Activated gamma-delta T cell treated with anti-CD3 and anti-CD28 coated beads, Interleukin-2, amount 50 U/mL, for 16 hours (primary cell): ENCODE data around the gene SLC32A1.

ENCODE experiments used
- DNase-seq: peaks from one replicate; pipeline ENCODE4 v3.0.0-alpha.2; 2020; ENCODE audit warnings: low read depth

The SLC32A1 gene

DNA sequence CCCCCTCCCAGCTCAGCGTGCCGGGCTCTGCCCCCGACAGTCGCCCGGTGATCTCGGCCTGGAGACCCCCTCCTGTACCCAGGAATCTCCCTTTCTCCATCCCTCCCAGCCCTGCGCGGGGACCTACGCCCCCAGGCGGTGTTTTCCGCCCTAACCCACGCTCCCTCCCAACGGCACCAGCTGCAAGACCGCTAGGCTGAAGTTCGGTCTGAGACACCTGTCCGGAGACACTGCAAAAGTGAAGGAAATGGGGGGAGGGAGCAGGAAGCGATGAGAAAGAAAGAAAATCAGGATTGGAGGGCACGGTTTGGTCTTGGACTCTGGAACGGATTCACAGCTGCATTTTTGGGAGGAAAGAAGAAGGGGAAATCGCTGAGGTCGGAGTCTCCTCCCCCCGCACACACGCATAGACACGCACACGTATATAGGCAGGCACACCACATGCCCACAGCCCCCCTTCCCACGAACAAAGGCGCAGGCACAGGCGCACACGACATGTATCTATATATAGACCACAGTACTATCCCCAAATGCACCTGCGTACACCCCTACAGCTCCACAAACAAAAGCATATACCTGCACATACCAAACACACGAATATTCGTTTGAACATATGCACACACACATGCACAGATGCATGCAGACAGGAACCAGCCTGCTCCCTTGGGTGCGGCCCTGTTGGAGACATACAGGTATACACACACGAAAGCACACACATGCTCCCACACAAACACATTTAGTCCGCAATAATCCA is 1.0 kb downstream of the SLC32A1 start:
- DNase-seq = no peak

DNA sequence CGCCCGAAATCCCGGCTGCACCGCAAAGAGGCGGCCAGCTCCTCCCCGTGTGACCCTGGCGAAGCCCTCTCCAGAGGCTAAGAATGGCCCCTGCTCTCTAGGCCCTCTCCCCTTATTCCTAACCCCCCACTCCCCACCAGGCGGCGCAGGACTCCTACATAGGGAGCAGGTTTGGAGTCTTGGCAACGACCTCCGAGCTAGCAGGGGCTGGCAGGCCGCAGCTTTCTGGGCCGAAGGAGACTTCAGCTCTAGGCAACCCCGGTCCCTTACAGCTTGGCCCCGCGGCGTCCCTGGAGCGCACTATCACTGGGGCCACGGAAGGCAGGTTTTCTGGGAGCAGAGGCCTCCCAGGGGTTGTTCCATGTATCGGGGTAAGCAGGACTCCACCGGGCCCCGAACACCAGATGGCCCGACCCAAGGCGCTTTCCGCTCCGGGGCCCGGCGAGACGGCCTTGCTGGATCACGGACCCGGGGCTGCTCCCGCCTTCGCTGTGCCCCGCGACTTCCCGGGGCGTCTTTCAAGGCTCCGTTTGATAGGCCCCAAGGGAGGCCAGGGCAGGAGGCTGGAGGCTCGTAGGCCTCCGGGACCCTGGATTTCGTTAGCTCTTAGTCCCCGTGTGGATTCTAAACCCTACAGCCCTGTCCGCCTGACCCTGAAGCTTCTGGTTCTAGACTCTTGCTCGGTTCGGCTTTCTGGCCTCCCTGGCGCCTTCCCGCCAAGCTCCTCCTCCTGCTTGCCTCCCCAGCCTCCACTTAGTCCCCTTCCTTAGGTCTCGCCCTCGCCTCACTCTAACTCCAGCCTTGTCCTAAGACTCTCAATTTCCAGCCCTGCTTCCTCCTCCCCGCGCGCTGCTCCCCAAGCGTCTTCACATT is 1.9 kb downstream of the SLC32A1 start:
- no peak for DNase-seq

DNA sequence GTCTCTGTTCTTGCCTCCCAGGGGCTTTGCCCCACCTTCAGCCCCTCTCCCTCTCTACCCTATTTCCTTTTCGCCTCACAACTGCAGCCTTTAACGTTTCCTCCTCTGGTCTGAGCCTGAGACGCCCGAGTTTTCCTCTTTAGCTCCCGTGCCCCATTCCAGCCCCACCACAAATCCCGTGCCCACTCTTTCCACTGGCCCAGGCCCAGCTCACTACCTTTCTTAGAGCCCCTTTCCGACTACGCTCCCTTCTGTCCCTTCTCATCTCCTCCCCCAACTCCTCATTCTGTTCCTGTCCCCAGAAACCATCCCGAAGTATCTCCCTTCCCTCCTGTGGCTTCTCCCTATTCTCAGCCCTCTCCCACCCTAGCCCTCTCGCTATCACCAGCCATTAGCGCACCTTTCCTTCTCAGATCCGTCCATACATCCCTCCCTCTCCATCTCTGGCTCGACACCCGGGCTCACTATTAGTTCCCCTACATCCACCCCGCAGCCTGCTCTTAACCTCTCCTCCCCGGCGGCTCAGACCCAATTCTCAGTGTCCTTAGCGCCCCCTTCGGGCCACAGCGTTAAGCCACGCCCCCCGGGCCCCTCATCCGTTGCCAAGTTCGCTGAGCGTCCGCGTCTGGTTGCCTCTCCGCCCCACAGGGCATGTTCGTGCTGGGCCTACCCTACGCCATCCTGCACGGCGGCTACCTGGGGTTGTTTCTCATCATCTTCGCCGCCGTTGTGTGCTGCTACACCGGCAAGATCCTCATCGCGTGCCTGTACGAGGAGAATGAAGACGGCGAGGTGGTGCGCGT is 2.7 kb downstream of the SLC32A1 start:
- DNase-seq = peak; percentile 24

DNA sequence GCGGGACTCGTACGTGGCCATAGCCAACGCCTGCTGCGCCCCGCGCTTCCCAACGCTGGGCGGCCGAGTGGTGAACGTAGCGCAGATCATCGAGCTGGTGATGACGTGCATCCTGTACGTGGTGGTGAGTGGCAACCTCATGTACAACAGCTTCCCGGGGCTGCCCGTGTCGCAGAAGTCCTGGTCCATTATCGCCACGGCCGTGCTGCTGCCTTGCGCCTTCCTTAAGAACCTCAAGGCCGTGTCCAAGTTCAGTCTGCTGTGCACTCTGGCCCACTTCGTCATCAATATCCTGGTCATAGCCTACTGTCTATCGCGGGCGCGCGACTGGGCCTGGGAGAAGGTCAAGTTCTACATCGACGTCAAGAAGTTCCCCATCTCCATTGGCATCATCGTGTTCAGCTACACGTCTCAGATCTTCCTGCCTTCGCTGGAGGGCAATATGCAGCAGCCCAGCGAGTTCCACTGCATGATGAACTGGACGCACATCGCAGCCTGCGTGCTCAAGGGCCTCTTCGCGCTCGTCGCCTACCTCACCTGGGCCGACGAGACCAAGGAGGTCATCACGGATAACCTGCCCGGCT is 3.4 kb downstream of the SLC32A1 start:
- DNase-seq = no peak

DNA sequence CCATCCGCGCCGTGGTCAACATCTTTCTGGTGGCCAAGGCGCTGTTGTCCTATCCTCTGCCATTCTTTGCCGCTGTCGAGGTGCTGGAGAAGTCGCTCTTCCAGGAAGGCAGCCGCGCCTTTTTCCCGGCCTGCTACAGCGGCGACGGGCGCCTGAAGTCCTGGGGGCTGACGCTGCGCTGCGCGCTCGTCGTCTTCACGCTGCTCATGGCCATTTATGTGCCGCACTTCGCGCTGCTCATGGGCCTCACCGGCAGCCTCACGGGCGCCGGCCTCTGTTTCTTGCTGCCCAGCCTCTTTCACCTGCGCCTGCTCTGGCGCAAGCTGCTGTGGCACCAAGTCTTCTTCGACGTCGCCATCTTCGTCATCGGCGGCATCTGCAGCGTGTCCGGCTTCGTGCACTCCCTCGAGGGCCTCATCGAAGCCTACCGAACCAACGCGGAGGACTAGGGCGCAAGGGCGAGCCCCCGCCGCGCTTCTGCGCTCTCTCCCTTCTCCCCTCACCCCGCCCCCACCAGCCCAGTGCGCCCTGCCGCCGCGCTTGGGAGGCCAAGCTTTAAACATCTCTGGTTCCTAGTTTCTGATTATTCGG is 4.0 kb downstream of the SLC32A1 start:
- no peak for DNase-seq

DNA sequence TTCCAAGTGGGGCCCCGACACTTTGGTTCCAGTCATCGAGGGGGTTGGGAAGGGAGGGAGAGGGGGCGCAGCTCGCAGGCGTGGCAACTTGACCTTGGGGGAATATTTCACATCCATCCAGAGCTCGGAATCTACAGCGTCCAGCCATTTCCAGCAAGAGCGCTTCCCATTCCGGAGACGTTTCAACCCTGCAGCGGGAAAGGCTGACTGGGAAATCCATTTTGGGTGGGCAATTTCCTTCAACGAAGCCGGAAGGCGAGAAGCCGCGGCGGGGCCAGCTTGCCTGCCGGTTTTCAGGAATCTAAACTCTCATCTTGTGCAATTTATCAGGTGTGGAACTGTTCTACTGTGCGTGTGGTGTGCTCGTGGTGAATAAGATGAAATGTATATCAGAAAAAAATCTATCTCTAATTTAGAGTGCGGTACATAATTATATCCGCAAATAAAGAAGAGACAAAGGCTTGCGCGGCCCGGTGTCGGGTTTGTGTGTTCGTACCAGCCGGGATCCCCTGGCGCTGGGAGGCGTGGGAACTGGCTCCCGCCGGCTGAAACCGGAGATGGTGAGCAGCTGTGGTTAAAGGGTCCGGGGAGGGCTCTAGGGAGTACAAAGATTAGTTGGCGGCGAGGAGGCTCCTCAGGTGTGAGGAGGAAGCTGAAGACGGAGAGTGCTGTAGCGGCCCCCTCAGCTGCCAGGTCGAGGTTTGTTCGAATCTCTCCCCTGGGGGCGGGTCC is 4.8 kb downstream of the SLC32A1 start:
- DNase-seq = no peak

DNA sequence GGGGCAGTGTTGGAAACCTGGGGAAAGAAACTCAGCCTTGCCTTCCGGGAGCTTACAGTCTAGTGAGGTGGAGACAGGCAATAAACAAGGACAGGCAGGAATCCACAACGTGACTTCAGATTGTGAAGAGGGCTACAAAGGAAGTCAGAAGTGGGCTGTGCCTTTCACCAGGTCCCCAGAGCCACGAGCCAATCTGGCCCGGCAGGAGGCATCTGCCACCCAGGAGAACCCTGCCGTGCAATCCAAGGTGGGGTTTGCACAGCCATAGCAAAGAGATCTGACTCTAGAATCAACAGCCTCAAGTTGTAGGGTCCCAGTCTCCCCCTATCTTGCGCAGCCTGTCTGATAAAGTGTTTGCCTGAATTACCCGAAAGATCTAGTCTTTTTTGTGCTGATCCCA is 5.5 kb downstream of the SLC32A1 start:
- no peak for DNase-seq

DNA sequence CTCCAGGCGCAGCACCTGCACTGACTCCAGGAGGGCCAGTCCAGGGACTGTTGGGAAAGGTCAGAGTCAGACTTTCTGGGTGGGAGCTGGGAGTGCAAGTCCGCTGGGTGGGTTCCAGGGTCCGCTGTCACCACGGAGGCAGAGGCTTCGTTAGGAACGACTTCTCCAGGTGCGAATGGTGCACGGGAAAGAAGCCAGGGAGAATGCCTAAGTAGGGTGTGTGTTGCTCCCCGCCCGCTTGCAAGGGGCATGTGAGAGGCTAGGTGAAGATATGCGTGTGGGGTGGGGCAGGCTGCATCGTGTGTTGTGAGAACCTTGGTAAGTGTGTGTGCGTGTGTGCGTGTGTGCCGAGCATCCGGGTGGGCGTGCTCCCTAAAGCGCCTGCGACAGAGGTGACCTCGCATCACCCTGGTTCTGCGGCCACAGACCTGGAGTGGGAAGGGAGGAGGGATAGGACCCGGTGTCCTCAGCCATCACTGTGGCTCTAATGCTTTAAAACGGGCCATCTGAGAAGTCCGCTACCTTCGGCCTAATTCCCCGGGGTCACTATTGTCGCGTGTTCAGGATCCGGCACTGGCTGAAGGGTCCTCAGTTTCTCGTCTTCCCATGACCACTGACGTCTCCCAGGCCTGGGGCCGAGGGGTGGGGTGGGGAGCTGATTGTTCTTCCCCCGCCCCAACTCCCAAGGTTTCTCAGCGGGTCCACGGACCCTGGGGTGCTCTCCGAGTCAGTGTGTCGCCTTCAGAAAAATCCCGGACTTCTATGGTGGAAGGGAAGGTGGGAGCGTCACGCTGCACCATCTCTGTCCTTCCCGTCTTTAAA is 6.1 kb downstream of the SLC32A1 start:
- DNase-seq = no peak

DNA sequence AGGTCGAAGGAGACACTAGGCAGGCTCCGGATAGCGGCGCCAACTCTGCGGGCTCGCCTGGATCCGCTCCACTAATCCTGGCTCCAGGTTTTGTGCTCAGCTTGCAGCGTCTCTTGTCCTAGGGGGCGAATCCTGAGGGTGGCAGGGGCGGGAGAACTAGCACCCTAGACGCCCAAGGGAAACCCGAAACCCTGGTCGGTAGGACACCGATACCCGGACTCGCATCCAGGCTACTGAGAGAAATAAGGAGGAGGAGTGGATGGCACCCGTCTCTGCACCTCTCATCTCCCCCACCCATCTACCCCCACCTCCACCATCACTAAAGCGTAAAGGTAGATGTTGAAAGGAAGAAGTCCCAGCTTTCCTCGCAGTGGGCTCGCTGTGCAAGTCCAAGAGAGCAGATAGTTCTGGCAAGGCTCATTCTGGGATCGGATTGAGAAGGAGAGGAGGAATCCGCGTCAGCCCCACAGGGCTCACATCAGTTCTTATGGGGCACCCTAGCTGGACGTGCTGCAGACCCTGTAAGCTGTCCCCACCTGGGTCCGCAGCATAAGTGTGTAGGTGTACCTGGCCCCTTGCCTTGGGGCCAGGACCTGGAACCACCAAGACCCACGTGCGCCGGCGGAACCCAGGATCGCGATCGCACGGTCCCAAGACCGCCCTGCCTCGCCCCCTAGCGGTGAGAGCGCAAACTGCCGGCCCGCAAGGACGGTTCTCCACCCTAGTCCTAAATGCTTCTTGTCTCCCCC is 6.9 kb downstream of the SLC32A1 start:
- peak; percentile 62 for DNase-seq

DNA sequence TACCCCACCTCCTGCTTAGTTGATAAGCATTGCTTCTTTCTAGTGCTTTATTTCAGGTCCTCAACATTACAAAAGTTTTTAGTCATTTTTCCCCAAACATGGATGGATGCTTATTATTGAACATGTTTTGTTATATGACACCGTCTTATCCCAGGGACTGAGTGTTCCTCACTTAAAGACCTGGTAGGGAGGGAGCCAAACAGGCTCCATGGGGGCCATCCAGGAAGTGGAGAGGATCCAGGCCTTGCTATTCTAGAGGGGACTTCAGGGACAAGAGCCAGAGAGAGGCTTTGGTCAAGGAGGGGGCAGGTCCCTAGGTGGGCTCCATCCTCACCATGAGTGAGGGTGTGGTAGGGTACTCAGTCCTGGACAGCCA is 7.4 kb downstream of the SLC32A1 start:
- no peak for DNase-seq

DNA sequence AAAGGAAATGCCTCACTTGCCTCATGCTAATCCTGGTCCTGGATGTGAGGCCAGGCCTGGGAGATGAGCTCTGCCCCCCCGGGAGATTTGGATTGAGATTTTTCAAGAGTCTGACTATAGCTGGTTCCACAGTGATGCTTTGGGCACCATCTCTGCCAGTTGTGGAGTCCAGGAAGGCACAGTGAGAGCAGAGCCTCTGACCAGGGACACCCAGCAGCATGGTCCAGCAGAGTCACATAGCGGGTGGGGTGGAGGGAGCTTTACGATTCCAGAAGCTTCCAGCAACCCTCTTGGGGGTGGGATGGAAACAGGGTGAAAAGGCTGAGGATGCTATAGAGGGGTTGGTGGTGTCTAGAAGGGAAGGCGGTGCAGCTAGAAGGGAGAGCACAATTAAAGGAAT is 8.7 kb downstream of the SLC32A1 start:
- no peak for DNase-seq

DNA sequence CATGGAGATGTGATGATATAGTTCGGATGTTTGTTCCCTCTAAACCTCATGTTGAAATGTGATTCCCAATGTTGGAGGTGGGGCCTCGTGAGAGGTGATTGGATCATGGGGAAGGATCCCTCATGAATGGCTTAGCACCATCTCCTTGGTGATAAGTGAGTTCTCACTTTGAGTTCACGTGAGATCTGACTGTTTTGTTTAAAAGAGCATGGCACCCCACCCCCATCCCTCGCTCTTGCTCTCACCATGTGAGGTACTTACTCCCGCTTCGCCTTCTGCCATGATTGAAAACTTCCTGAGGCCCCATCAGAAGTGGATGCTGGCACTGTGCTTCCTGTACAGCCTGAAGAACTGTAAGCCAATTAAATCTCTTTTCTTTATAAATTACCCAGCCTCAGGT is 10.9 kb downstream of the SLC32A1 start:
- no peak for DNase-seq

DNA sequence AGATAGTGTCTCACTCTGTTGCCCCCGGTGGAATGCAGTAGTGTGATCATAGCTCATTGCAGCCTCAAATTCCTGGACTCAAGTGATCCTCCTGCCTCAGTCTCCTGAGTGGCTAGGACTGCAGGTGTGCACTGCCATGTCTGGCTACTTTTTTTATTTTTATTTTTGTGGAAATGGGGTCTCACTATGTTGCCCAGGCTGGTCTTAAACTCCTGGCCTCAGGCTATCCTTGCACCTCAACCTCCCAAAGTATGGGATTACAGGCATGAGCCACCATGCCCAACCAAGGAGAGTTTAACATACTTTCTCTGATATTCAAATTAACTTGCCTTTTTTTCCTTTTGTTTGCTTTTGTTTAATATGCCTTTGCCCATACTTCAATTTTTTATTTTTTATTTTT is 13.6 kb downstream of the SLC32A1 start:
- DNase-seq = no peak

DNA sequence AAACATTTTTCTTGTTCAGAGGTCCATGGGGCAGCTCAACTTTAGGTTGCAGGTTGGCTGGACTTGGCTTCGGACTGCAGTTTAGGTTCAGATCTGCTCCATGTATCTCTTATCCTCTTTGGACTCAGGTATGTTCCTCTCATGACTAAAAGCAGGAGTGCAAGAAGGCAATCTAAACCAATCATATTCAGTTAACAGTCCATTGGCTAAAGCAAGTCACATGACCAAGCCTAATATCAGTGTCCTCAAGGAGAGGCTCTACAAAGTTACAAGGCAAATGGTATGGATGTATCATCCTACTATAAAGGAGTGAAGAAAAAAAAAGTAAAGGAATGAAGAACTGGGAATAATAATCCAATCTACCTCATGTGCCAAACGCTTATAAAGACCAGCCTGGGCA is 21.5 kb downstream of the SLC32A1 start:
- no peak for DNase-seq

DNA sequence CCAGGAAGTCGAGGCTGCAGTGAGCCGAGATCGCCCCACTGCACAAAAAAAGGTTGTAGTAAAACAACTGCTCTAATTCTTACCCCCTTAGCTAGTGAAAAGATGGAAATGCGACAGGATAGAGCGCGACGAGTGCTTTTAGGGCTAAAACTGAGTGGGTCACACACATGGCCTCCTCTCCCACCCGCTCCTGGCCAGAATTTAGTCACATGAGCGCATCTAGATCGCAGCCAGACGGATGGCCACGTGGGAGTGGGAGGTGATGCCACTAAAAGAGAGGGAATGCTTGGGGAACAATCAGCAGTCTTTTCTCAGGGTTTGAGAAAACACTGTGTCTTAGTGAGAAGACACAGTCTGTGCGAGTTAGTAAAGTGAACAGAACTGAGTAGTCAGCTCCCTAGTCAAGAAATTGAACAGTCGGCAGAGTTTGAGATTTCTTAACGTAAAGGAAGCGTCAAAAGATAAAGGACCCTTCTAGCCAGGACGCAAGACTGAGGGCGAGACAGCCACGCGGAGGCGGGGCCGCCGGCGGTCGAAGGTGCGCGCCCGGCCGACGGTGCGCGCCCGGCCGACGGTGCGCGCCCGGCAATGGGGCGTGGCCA is 23.3 kb downstream of the SLC32A1 start:
- DNase-seq = no peak

DNA sequence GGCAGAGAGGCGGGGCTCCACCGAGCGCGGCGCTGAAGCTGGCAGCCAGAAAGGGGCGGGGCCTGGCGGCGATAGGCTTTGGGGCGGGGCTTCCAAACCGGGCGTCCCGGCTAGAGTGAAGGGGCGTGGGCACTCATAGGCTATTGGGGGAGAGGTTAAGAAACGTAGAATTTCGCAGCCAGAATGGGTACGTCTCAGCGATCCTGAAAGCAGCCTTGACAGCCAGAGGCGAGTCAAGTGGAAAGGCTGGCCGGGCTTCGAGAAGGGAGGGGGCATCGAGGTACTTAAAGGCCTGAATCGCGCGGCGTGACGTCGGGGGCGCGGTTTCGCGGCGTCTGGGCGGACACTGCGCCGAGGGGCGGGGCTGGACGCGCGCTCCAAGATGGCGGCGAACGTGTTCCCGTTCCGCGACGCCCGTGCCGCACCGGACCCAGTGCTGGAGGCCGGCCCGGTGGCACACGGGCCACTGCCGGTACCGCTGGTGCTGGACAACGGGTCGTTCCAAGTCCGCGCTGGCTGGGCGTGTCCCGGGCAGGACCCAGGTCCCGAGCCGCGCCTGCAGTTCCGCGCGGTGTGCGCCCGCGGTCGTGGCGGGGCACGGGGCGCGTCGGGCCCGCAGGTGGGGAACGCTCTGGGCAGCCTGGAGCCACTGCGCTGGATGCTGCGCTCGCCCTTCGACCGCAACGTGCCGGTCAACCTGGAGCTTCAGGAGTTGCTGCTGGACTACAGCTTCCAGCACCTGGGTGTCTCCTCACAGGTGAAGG is 24.0 kb downstream of the SLC32A1 start, which contains the start of gene ACTR5:
Gene ACTR5 (plus strand): TSS at position 364 of the 764 bp plus-strand sequence. CDS start 19 bp downstream, at position 383.
- DNase-seq = peak; percentile 96

DNA sequence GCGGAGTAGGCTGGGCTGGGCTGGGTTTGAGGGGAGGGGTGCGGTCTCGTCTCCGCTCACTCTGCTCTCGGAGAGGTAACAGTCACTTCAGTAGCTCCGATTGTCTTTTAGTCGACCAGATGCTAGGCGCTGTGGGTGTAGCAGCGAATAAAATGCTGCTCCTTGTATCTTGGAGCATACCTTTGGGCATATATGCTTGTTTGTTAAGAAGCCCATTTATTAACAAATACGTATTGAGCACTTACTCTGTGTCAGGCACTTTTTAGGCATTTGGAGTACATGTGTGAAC is 24.5 kb downstream of the SLC32A1 start:
- peak; percentile 22 for DNase-seq

DNA sequence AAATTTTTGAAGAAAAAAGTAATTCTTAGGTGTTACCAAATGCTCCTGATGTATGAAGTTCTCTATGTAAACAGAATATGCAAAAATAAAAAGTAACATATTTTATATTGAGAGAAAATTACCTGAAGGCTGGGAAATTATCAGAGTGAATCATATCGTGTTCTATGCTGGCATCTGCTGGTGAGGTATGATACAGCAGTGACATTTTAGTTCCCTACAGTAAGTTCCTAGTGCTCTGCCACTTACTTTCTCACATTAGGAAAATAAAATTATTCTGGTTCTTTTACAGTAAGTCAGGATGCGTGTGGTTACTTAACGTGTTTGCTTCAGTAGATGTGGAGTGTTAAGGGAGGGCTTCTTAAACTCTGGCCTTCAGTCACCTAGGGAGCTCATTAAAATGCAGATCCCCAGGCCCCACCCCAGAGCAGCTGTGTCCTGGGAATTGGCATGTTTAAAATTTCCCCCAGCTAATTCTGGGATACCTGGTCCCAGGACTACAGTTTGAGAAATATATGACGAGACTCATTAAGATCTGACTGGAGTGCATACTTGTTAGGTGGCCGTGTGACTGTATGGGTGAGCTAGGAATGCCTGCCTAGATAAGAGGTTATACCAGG is 27.2 kb downstream of the SLC32A1 start:
- DNase-seq = no peak
